KMS-11 (cell line): ENCODE data around the gene TPRX2.

Source experiments
- H2AFZ ChIP-seq: fragments of 200-600 bp; sonication (generic); 2 replicates; pipeline ENCODE4 v1.6.1; 2016; ENCODE audit warnings: antibody characterized with exemption, mixed run types, low read depth
- H3K27ac ChIP-seq: fragments of 200-600 bp; sonication (generic); 2 replicates; pipeline ENCODE4 v1.6.1; 2016; ENCODE audit warnings: mild to moderate bottlenecking, mixed run types
- H3K27me3 ChIP-seq: fragments of 200-600 bp; sonication (generic); 2 replicates; pipeline ENCODE4 v1.6.1; 2017; ENCODE audit warnings: mild to moderate bottlenecking, low read depth, mixed run types, moderate library complexity; ENCODE audit not compliant: insufficient read depth
- H3K36me3 ChIP-seq: fragments of 200-600 bp; sonication (generic); 2 replicates; pipeline ENCODE4 v1.6.1; 2017; ENCODE audit warnings: mild to moderate bottlenecking, mixed run types; ENCODE audit not compliant: insufficient read depth
- H3K4me1 ChIP-seq: fragments of 200-600 bp; sonication (generic); 2 replicates; pipeline ENCODE4 v1.6.1; 2016; ENCODE audit warnings: mild to moderate bottlenecking, low read depth, mixed run types; ENCODE audit not compliant: poor library complexity, severe bottlenecking
- H3K4me2 ChIP-seq: fragments of 200-600 bp; sonication (generic); 2 replicates; pipeline ENCODE4 v1.7.0; 2016; ENCODE audit warnings: mild to moderate bottlenecking, mixed run types
- H3K4me3 ChIP-seq: fragments of 200-600 bp; sonication (generic); IDR thresholded peaks from 2 replicates; pipeline ENCODE4 v1.6.1; 2017; ENCODE audit warnings: low read depth, low read length, mixed read lengths; ENCODE audit not compliant: insufficient read depth
- H3K79me2 ChIP-seq: fragments of 200-600 bp; sonication (generic); 2 replicates; pipeline ENCODE4 v1.6.1; 2016; ENCODE audit warnings: low read depth, mixed run types; ENCODE audit not compliant: insufficient read depth
- H3K9ac ChIP-seq: fragments of 200-600 bp; sonication (generic); 2 replicates; pipeline ENCODE4 v1.6.1; 2016; ENCODE audit warnings: mild to moderate bottlenecking, mixed run types
- H4K20me1 ChIP-seq: fragments of 200-600 bp; sonication (generic); 2 replicates; pipeline ENCODE4 v1.6.1; 2016; ENCODE audit warnings: mild to moderate bottlenecking, mixed run types; ENCODE audit not compliant: insufficient read depth
- CTCF ChIP-seq: fragments of 200-600 bp; sonication (generic); conservative IDR thresholded peaks from 2 replicates; pipeline ENCODE4 v1.6.1; 2017; ENCODE audit warnings: low read depth, mild to moderate bottlenecking, antibody characterized with exemption, low read length, moderate library complexity, mixed read lengths

TPRX2 gene

GRCh38 chr19:47819858-47820257 is 39.2 kb upstream of the TPRX2 start:
- Histone ChIP-seq H2AFZ (no peak overlapping the region), H3K4me3 (no peak overlapping the region), H3K9ac (no peak overlapping the region), H3K27me3 (peaks cover 87% of the 10 kb centered on the region), H3K36me3 (no peaks in the 10 kb centered on the region), H3K4me2 (no peak overlapping the region), H3K27ac (no peak overlapping the region), H3K79me2 (no peaks in the 10 kb centered on the region), H4K20me1 (no peaks in the 10 kb centered on the region), H3K4me1 (no peaks in the 10 kb centered on the region)
- no peak for TF ChIP-seq CTCF

GRCh38 chr19:47820410-47820809 is 38.6 kb upstream of the TPRX2 start:
- no peak overlapping the region for H3K27ac ChIP-seq
- H3K79me2 ChIP-seq, result no peaks in the 10 kb centered on the region
- H3K27me3 ChIP-seq, result peaks cover 91% of the 10 kb centered on the region
- no peak overlapping the region for H3K9ac ChIP-seq
- no peak for TF ChIP-seq CTCF
- H3K4me3 ChIP-seq, result no peak overlapping the region
- H4K20me1 ChIP-seq, result no peaks in the 10 kb centered on the region
- H3K36me3 ChIP-seq, result no peaks in the 10 kb centered on the region
- no peak overlapping the region for H2AFZ ChIP-seq
- H3K4me2 ChIP-seq, result no peak overlapping the region
- no peaks in the 10 kb centered on the region for H3K4me1 ChIP-seq

GRCh38 chr19:47821460-47822020 is 37.5 kb upstream of the TPRX2 start, which contains the start of gene CRX:
Gene CRX (plus strand): TSS chr19:47821937. CDS start chr19:47834444, 12,507 bp downstream.
- no peak for TF ChIP-seq CTCF
- H3K9ac ChIP-seq, result no peak within 1 kb of the TSS
- H2AFZ ChIP-seq, result no peak within 1 kb of the TSS
- no peak within 1 kb of the TSS for H3K27ac ChIP-seq
- no peaks in the 10 kb centered on the region for H3K4me1 ChIP-seq
- H3K4me3 ChIP-seq, result no peak within 1 kb of the TSS
- no peaks in the 10 kb centered on the region for H3K79me2 ChIP-seq
- H3K36me3 ChIP-seq, result no peaks in the 10 kb centered on the region
- H3K4me2 ChIP-seq, result no peak within 1 kb of the TSS
- H3K27me3 ChIP-seq, result peaks cover 91% of the 10 kb centered on the region
- no peaks in the 10 kb centered on the region for H4K20me1 ChIP-seq

GRCh38 chr19:47824396-47824795 is 34.6 kb upstream of the TPRX2 start:
- Histone ChIP-seq H3K9ac (no peak overlapping the region), H3K27me3 (peaks cover 93% of the 10 kb centered on the region), H3K4me2 (no peak overlapping the region), H3K36me3 (no peaks in the 10 kb centered on the region), H3K79me2 (no peaks in the 10 kb centered on the region), H3K4me1 (no peaks in the 10 kb centered on the region), H3K4me3 (no peak overlapping the region), H3K27ac (no peak overlapping the region), H4K20me1 (no peaks in the 10 kb centered on the region), H2AFZ (no peak overlapping the region)
- no peak for TF ChIP-seq CTCF
